ENCODE results near the gene RRAS2.

DNA sequence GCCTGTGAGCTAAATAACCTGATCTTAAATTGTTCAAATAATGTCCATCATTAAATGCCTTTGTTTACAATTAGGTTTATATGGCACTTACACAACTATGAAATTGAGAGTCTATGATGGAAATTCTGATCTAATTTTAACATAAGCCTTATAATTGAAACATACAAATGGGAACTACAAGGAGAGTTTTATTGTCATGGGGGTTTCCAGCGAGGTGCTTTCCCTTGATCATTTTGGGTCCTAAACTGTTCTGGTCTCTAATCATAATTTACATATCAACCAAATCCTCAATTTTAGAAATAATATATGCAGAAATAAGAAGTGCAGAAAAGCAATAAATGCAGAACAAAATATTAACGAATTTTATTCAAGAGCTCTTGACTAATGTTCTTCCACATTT lies 44.9 kb downstream of the RRAS2 start:
- TF ChIP-seq CTCF (IDR thresholded peaks at IDR 0.05) (no peak), POLR2A (IDR thresholded peaks at IDR 0.05) (no peak), POLR2AphosphoS5 (IDR thresholded peaks at IDR 0.05) (no peak)
